SK-N-SH treated with all-trans-retinoic acid at 6 μM for 48 hours (cell line): ENCODE results near the gene ARSJ.

ENCODE experiments used
- ATAC-seq: fragments of 200-7000 bp; cut with Tn5 transposase; 3 replicates; pipeline ENCODE4 v1.9.1; 2020; ENCODE audit warnings: mild to moderate bottlenecking, moderate library complexity
- ARNTL ChIP-seq: fragments of 450-650 bp; formaldehyde crosslinking; IDR thresholded peaks from 2 replicates; pipeline ENCODE4 v1.5.0; 2020; ENCODE audit warnings: low read depth, mild to moderate bottlenecking, moderate library complexity, borderline replicate concordance
- BACH2 ChIP-seq: fragments of 250-450 bp; sonication (Bioruptor Pico); IDR thresholded peaks from 2 replicates; pipeline ENCODE4 v1.9.0; 2021; ENCODE audit warnings: mild to moderate bottlenecking, borderline replicate concordance
- CSDC2 ChIP-seq: fragments of 250-450 bp; sonication (Bioruptor Pico); IDR thresholded peaks from 2 replicates; pipeline ENCODE4 v1.5.0; 2020; ENCODE audit warnings: mild to moderate bottlenecking, moderate library complexity
- ESRRG ChIP-seq: fragments of 250-450 bp; sonication (Bioruptor Pico); IDR thresholded peaks from 2 replicates; pipeline ENCODE4 v1.6.1; 2021; ENCODE audit warnings: mild to moderate bottlenecking
- GLIS3 ChIP-seq: fragments of 250-450 bp; sonication (Bioruptor Pico); IDR thresholded peaks from 2 replicates; pipeline ENCODE4 v1.5.0; 2020; ENCODE audit warnings: mild to moderate bottlenecking, moderate library complexity
- ISL1 ChIP-seq: fragments of 250-450 bp; sonication (Bioruptor Pico); IDR thresholded peaks from 2 replicates; pipeline ENCODE4 v2.1.2; 2022; ENCODE audit warnings: mild to moderate bottlenecking, moderate library complexity
- OSR1 ChIP-seq: fragments of 250-450 bp; sonication (Bioruptor Pico); IDR thresholded peaks from 2 replicates; pipeline ENCODE4 v1.8.0; 2022; ENCODE audit warnings: moderate library complexity, mild to moderate bottlenecking, inconsistent platforms
- PPARA ChIP-seq: fragments of 250-450 bp; sonication (Bioruptor Pico); IDR thresholded peaks from 2 replicates; pipeline ENCODE4 v1.5.0; 2020; ENCODE audit warnings: mild to moderate bottlenecking, borderline replicate concordance
- RARB ChIP-seq: fragments of 250-450 bp; sonication (Bioruptor Pico); IDR thresholded peaks from 2 replicates; pipeline ENCODE4 v1.8.0; 2021; ENCODE audit warnings: mild to moderate bottlenecking, moderate library complexity
- TOX ChIP-seq: fragments of 250-450 bp; sonication (Bioruptor Pico); IDR thresholded peaks from 2 replicates; pipeline ENCODE4 v1.8.0; 2021; ENCODE audit warnings: mild to moderate bottlenecking, moderate library complexity, borderline replicate concordance
- ZC3H10 ChIP-seq: fragments of 250-450 bp; sonication (Bioruptor Pico); IDR thresholded peaks from 2 replicates; pipeline ENCODE4 v1.5.1; 2021; ENCODE audit warnings: mild to moderate bottlenecking, moderate library complexity
- ZFP3 ChIP-seq: fragments of 250-450 bp; sonication (Bioruptor Pico); IDR thresholded peaks from 2 replicates; pipeline ENCODE4 v1.5.0; 2020; ENCODE audit warnings: mild to moderate bottlenecking, moderate library complexity
- ZNF565 ChIP-seq: fragments of 450-650 bp; formaldehyde crosslinking; conservative IDR thresholded peaks from 2 replicates; pipeline ENCODE4 v1.5.0; 2020; ENCODE audit warnings: low read depth, mild to moderate bottlenecking, moderate library complexity
- ZNF70 ChIP-seq: fragments of 450-650 bp; formaldehyde crosslinking; IDR thresholded peaks from 2 replicates; pipeline ENCODE4 v1.5.0; 2020; ENCODE audit warnings: mild to moderate bottlenecking, moderate library complexity
- ZNF8 ChIP-seq: fragments of 450-650 bp; formaldehyde crosslinking; IDR thresholded peaks from 2 replicates; pipeline ENCODE4 v1.5.0; 2020; ENCODE audit warnings: mild to moderate bottlenecking, moderate library complexity
- TF ChIP-seq, protein P1 (sequence below): fragments of 250-450 bp; sonication (Bioruptor Pico); IDR thresholded peaks from 2 replicates; pipeline ENCODE4 v1.5.0; 2020; ENCODE audit warnings: mild to moderate bottlenecking, moderate library complexity
- TF ChIP-seq, protein P2 (sequence below): fragments of 250-450 bp; sonication (Bioruptor Pico); IDR thresholded peaks from 2 replicates; pipeline ENCODE4 v1.8.0; 2020; ENCODE audit warnings: mild to moderate bottlenecking, moderate library complexity, borderline replicate concordance
- TF ChIP-seq, protein P3 (sequence below): fragments of 250-450 bp; sonication (Bioruptor Pico); IDR thresholded peaks from 2 replicates; pipeline ENCODE4 v1.5.1; 2021; ENCODE audit warnings: mild to moderate bottlenecking, moderate library complexity
- TF ChIP-seq, protein P4 (sequence below): fragments of 250-450 bp; sonication (Bioruptor Pico); IDR thresholded peaks from 2 replicates; pipeline ENCODE4 v1.5.1; 2020; ENCODE audit warnings: low read depth, mild to moderate bottlenecking, moderate library complexity
- TF ChIP-seq, protein P5 (sequence below): fragments of 250-450 bp; sonication (Bioruptor Pico); IDR thresholded peaks from 2 replicates; pipeline ENCODE4 v1.8.0; 2021; ENCODE audit warnings: low read depth, mild to moderate bottlenecking, moderate library complexity, borderline replicate concordance

The ARSJ gene

DNA sequence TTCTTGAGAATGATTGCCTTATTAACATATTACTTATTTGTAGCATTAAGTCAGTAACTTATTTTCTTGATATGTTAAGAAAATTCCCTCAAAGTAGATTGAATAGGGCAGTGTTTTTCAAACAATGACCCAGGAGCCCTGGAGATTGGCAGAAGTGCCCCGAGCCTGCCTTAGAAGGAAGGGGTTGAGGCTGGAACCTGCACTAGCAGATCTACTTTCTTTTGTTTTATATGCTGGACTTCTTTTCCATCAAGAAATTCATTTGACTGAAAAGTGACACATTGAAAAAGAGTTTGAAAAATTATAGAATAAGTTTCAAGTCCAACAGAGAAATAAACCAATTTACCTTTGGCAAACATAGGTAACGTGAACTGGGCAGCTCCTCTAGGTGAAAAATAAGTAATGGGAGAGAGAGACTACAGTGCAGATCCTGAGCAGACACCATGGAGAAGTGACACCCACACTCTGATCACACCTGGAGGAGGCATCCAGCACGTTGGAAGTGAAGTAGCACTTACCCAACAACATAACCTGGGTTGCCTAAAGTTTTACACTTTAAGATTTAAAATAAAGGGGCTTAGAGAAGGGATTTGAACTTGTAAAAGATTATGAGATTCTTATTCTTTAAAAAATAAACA, 18.6 kb downstream of the ARSJ start:
- TF ChIP-seq ZNF565 (CRISPR knock-in tag) (no peak), RARB (CRISPR knock-in tag) (no peak), BACH2 (CRISPR knock-in tag) (no peak), ZNF70 (CRISPR knock-in tag) (no peak), CSDC2 (CRISPR knock-in tag) (no peak), ARNTL (CRISPR knock-in tag) (no peak), ZC3H10 (no peak), PPARA (CRISPR knock-in tag) (no peak), ISL1 (CRISPR knock-in tag) (no peak), OSR1 (CRISPR knock-in tag) (no peak), GLIS3 (CRISPR knock-in tag) (no peak), ZNF8 (no peak), ESRRG (CRISPR knock-in tag) (no peak)
- TF ChIP-seq, protein P1, sequence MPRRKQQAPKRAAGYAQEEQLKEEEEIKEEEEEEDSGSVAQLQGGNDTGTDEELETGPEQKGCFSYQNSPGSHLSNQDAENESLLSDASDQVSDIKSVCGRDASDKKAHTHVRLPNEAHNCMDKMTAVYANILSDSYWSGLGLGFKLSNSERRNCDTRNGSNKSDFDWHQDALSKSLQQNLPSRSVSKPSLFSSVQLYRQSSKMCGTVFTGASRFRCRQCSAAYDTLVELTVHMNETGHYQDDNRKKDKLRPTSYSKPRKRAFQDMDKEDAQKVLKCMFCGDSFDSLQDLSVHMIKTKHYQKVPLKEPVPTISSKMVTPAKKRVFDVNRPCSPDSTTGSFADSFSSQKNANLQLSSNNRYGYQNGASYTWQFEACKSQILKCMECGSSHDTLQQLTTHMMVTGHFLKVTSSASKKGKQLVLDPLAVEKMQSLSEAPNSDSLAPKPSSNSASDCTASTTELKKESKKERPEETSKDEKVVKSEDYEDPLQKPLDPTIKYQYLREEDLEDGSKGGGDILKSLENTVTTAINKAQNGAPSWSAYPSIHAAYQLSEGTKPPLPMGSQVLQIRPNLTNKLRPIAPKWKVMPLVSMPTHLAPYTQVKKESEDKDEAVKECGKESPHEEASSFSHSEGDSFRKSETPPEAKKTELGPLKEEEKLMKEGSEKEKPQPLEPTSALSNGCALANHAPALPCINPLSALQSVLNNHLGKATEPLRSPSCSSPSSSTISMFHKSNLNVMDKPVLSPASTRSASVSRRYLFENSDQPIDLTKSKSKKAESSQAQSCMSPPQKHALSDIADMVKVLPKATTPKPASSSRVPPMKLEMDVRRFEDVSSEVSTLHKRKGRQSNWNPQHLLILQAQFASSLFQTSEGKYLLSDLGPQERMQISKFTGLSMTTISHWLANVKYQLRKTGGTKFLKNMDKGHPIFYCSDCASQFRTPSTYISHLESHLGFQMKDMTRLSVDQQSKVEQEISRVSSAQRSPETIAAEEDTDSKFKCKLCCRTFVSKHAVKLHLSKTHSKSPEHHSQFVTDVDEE (CRISPR knock-in tag): no peak
- TF ChIP-seq, protein P2, sequence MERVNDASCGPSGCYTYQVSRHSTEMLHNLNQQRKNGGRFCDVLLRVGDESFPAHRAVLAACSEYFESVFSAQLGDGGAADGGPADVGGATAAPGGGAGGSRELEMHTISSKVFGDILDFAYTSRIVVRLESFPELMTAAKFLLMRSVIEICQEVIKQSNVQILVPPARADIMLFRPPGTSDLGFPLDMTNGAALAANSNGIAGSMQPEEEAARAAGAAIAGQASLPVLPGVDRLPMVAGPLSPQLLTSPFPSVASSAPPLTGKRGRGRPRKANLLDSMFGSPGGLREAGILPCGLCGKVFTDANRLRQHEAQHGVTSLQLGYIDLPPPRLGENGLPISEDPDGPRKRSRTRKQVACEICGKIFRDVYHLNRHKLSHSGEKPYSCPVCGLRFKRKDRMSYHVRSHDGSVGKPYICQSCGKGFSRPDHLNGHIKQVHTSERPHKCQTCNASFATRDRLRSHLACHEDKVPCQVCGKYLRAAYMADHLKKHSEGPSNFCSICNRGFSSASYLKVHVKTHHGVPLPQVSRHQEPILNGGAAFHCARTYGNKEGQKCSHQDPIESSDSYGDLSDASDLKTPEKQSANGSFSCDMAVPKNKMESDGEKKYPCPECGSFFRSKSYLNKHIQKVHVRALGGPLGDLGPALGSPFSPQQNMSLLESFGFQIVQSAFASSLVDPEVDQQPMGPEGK: no peak
- no peak for ATAC-seq

DNA sequence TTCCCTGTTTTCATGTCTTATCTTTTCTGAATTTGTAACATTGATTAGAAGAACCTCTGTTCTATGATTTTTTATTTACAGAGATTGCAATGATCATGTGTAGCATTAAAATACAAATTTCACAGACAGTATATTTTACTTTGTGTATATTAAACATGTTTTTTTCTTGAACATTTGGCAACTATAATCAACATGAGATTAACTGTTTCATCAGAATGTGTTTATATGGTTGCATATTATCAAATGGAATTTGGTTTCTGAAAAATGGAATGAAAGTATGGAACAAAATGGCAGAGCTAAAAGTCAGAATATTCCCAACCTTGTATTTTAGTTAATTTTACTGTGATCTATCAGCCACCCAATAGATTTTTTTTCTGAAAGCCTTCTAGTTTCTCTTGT, 19.9 kb downstream of the ARSJ start:
- no peak for ATAC-seq
- TF ChIP-seq ZNF8 (no peak), GLIS3 (CRISPR knock-in tag) (no peak), TOX (CRISPR knock-in tag) (no peak), CSDC2 (CRISPR knock-in tag) (no peak), ZNF70 (CRISPR knock-in tag) (no peak), BACH2 (CRISPR knock-in tag) (no peak), ZNF565 (CRISPR knock-in tag) (no peak)
- TF ChIP-seq, protein P1 (CRISPR knock-in tag): no peak
- TF ChIP-seq, protein P3, sequence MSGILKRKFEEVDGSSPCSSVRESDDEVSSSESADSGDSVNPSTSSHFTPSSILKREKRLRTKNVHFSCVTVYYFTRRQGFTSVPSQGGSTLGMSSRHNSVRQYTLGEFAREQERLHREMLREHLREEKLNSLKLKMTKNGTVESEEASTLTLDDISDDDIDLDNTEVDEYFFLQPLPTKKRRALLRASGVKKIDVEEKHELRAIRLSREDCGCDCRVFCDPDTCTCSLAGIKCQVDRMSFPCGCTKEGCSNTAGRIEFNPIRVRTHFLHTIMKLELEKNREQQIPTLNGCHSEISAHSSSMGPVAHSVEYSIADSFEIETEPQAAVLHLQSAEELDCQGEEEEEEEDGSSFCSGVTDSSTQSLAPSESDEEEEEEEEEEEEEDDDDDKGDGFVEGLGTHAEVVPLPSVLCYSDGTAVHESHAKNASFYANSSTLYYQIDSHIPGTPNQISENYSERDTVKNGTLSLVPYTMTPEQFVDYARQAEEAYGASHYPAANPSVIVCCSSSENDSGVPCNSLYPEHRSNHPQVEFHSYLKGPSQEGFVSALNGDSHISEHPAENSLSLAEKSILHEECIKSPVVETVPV (CRISPR knock-in tag): no peak

DNA sequence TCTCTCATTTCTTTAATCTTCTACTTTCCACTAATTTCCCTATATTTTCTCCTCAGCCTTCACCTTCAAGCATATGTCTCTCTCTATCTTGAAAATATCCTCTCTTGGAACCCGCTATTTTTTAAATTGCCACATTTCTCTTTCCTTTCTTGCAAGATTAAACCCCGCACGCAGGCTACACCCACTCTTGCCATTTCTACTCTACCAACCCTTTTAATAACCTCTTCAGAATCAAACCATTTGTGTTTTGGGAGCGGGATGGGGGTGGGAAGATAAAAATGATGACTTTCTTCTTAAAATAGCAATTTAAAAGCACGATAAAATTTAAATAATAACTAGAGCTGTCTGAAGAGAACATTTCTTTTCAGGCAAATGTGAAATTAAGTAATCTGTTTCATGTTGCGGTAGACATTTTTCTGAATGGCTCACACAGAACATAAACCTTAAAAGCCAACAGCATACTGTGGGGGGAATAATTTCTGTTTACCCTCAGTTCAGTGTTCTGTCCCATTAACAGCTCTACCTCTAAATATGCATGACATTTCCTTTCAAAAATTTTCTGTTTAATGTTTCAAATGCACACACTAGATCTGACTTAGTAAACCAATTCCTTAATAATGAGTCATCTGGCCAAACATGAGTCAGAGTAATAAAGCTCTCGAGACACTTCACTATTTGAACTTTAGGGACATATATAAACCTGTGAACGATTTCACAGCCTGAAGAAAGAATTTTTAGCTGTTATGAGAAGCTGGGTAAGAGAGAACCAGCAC, 20.5 kb downstream of the ARSJ start:
- ATAC-seq: peak; percentile 82
- TF ChIP-seq ZNF70 (CRISPR knock-in tag) (no peak), ZFP3 (no peak), ZC3H10 (peak; percentile 57; the same call in 1 of the 2 replicates), ZNF8 (no peak), ISL1 (CRISPR knock-in tag) (peak; percentile 87), RARB (CRISPR knock-in tag) (no peak), TOX (CRISPR knock-in tag) (peak; percentile 88)
- TF ChIP-seq, protein P3 (CRISPR knock-in tag): no peak
- TF ChIP-seq, protein P4, sequence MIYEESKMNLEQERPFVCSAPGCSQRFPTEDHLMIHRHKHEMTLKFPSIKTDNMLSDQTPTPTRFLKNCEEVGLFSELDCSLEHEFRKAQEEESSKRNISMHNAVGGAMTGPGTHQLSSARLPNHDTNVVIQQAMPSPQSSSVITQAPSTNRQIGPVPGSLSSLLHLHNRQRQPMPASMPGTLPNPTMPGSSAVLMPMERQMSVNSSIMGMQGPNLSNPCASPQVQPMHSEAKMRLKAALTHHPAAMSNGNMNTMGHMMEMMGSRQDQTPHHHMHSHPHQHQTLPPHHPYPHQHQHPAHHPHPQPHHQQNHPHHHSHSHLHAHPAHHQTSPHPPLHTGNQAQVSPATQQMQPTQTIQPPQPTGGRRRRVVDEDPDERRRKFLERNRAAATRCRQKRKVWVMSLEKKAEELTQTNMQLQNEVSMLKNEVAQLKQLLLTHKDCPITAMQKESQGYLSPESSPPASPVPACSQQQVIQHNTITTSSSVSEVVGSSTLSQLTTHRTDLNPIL (CRISPR knock-in tag): peak; percentile 67; the same call in 1 of the 2 replicates
- TF ChIP-seq, protein P5, sequence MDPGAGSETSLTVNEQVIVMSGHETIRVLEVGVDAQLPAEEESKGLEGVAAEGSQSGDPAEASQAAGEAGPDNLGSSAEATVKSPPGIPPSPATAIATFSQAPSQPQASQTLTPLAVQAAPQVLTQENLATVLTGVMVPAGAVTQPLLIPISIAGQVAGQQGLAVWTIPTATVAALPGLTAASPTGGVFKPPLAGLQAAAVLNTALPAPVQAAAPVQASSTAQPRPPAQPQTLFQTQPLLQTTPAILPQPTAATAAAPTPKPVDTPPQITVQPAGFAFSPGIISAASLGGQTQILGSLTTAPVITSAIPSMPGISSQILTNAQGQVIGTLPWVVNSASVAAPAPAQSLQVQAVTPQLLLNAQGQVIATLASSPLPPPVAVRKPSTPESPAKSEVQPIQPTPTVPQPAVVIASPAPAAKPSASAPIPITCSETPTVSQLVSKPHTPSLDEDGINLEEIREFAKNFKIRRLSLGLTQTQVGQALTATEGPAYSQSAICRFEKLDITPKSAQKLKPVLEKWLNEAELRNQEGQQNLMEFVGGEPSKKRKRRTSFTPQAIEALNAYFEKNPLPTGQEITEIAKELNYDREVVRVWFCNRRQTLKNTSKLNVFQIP (CRISPR knock-in tag): peak; percentile 9; the same call in 1 of the 2 replicates
- TF ChIP-seq, all 23 proteins: peak for 5
